GM19025 (cell line): Measurements from ENCODE around the gene TMEM214.
A peak's percentile ranks its signal among the peaks of the same experiment; 100 is the strongest.

Experiments
- ATAC-seq: cut with Tn5 transposase; IDR thresholded peaks from one replicate; pipeline ENCODE4 v1.9.1; 2021; ENCODE audit warnings: mild to moderate bottlenecking, low read depth, moderate library complexity; ENCODE audit not compliant: unreplicated experiment

Gene TMEM214

GRCh38 chr2:27038631-27039339 is 6.0 kb downstream of the TMEM214 start:
- ATAC-seq, result no peak

GRCh38 chr2:27039426-27039825 is 6.7 kb downstream of the TMEM214 start:
- ATAC-seq, result no peak

- no peak for ATAC-seq
Observed at GRCh38 chr2:27039871-27040270, 7.1 kb downstream of the TMEM214 start.

- no peak for ATAC-seq
Observed at GRCh38 chr2:27040282-27040681, 7.5 kb downstream of the TMEM214 start.

GRCh38 chr2:27041752-27042151 is 9.0 kb downstream of the TMEM214 start:
- ATAC-seq, result no peak

GRCh38 chr2:27042159-27042661 is 9.4 kb downstream of the TMEM214 start:
- ATAC-seq, result peak; percentile 59

- no peak for ATAC-seq
Observed at GRCh38 chr2:27042985-27043634, 10.3 kb downstream of the TMEM214 start.

- peak; percentile 23 for ATAC-seq
Observed at GRCh38 chr2:27049422-27050280, 16.9 kb downstream of the TMEM214 start.

GRCh38 chr2:27050281-27050995 is 17.7 kb downstream of the TMEM214 start:
- ATAC-seq, result peak; percentile 50

GRCh38 chr2:27050996-27051901 is 18.5 kb downstream of the TMEM214 start, which contains the start of gene AGBL5:
AGBL5 (plus strand) TSS chr2:27051668; CDS start chr2:27052959, 1,291 bp downstream.
- ATAC-seq, result peak; percentile 59

GRCh38 chr2:27051902-27052645 is 19.3 kb downstream of the TMEM214 start:
- ATAC-seq, result no peak

- ATAC-seq, result no peak
Observed at GRCh38 chr2:27053321-27053720, 20.6 kb downstream of the TMEM214 start.

- no peak for ATAC-seq
Observed at GRCh38 chr2:27053776-27054175, 21.0 kb downstream of the TMEM214 start.

- no peak for ATAC-seq
Observed at GRCh38 chr2:27054721-27055120, 22.0 kb downstream of the TMEM214 start.

- ATAC-seq, result no peak
Observed at GRCh38 chr2:27057184-27057583, 24.4 kb downstream of the TMEM214 start.

GRCh38 chr2:27058210-27058609 is 25.4 kb downstream of the TMEM214 start:
- no peak for ATAC-seq

GRCh38 chr2:27059141-27059820 is 26.5 kb downstream of the TMEM214 start:
- ATAC-seq, result no peak

GRCh38 chr2:27060323-27060722 is 27.6 kb downstream of the TMEM214 start:
- ATAC-seq, result no peak
